ENCODE results near the gene NCK2. TPM values are rescaled to one million over a fixed set of nuclear protein-coding genes. Genes with fewer than 3 reads are reported as not detected.

The NCK2 gene
- total and polyA plus RNA-seq, 7 experiments from 2014 or later: 30.8 to 134 (median 105) TPM

DNA sequence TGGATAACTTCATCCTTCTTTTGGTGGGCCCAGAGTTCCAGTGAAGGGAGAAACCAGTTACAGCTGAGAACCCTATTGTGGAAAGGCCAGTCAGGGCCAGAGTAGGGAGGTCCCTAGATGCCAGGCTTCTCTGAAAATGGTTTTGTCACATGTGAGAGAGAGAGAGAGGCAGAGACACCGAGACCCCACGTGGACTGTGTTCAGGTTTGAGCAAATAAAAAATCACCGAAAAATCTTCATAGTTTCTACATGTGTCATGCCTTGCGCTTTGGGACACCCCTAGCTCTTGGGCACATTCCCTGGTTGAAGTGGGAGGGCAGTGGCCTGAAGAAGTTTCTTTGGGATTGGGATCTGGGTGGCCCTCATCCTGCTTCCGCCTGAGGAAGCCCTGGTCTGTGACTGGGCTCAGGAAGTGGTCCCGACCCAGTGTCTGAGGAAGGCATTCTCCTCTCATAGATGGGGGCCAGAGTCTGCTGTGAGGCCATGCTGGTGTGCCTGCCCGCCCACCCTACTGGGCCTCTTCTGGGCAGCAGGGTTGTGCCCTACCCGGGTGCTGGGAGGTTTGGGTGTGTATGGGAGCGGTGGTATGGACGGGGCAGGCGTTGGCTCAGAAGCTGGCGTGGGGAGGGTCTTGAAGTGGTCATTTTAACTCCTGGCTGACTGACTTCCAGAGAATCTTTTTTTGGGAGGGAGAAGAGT, 16.1 kb downstream of the NCK2 start:
- Histone ChIP-seq H3K27ac (ENCODE audit: low read depth, low read length) (peak overlapping the region; percentile 55), H3K36me3 (ENCODE audit: control insufficient read depth in 2 of 3, insufficient read depth in 3 of 3, low read length in 3 of 3) (no peaks in the 10 kb centered on the region), H3K4me1 (ENCODE audit: control insufficient read depth in 2 of 2, insufficient read depth in 2 of 2, low read length in 2 of 2) (peaks cover 83 to 95% of the 10 kb centered on the region in 2 donors), H3K4me3 (ENCODE audit: low read length) (peak overlapping the region; percentile 5), H3K9me3 (ENCODE audit: control insufficient read depth in 2 of 3, low read length in 3 of 3) (no peaks in the 10 kb centered on the region), H3K27me3 (ENCODE audit: control insufficient read depth in 2 of 2, insufficient read depth in 2 of 2, low read length in 2 of 2) (no peaks in the 10 kb centered on the region)
- CTCF ChIA-PET: no interaction called here
- Mint-ChIP-seq H3K4me1 (peaks cover 70 to 100% (median 89%) of the 10 kb centered on the region in 7 donors), H3K27ac (peak overlapping the region; percentile 69 to 93 (median 92)), H3K36me3 (peaks cover 0 to 24% (median 19%) of the 10 kb centered on the region in 5 donors), H3K9me3 (no peaks in the 10 kb centered on the region), H3K4me3 (peak overlapping the region; percentile 20 to 63 (median 54)), H3K27me3 (no peaks in the 10 kb centered on the region)
- POLR2A ChIA-PET: interaction anchor here (0.7 to 0.8 kb wide), 4 partner anchors 10 to 33 kb away, joined by 3 to 6 read pairs (median 4); no protein-coding TSS in a partner anchor
- intact Hi-C loops (cut with micrococcal nuclease): no loop called here
- ATAC-seq (no peak), DNase-seq (no peak)

DNA sequence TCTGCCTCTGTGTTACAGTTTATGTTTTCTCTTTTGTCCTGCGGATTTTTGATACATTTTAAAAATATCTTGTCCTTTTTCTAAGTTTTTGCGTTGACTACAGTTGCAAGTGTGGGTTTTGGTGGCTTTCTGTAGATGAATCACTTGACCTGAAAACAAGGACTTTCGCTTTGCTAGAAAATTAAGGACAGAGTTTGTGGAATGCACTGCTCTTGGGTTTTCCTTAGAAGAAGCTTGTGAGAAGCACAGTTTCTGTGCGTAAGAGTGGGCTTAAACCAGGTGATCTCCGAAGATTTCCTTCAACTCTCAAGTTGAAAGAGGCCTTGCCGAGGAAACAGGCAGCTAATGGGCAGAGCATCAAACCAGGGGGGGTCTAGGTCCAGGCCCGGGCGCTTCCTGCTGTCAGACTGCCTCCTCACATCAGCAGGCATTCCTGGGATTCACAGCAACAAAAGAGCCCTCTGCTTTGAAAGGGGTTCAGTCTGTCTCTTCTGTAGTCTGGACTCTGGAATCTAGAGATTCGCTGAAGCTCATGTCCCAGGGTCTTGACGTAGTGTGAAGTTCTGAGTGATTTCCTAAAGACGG, 17.3 kb downstream of the NCK2 start:
- H3K4me3 Mint-ChIP-seq: peak overlapping the region; percentile 15 to 63 (median 50)
- H3K27me3 Mint-ChIP-seq: no peaks in the 10 kb centered on the region
- Histone ChIP-seq H3K9me3 (ENCODE audit: control insufficient read depth in 2 of 3, low read length in 3 of 3) (no peaks in the 10 kb centered on the region), H3K36me3 (ENCODE audit: control insufficient read depth in 2 of 3, insufficient read depth in 3 of 3, low read length in 3 of 3) (peaks cover 0 to 7% (median 0%) of the 10 kb centered on the region in 3 experiments), H3K4me1 (ENCODE audit: control insufficient read depth in 2 of 2, insufficient read depth in 2 of 2, low read length in 2 of 2) (peaks cover 84 to 95% of the 10 kb centered on the region in 2 donors), H3K27ac (ENCODE audit: low read depth, low read length) (peak overlapping the region; percentile 58), H3K4me3 (ENCODE audit: low read length) (peak overlapping the region; percentile 31), H3K27me3 (ENCODE audit: control insufficient read depth in 2 of 2, insufficient read depth in 2 of 2, low read length in 2 of 2) (no peaks in the 10 kb centered on the region)
- peaks cover 73 to 100% (median 91%) of the 10 kb centered on the region in 7 donors for H3K4me1 Mint-ChIP-seq
- H3K36me3 Mint-ChIP-seq: peaks cover 3 to 29% (median 25%) of the 10 kb centered on the region in 5 donors
- DNase-seq (no peak), ATAC-seq (no peak)
- CTCF ChIA-PET: no interaction called here
- peak overlapping the region; percentile 55 to 93 (median 92) for H3K27ac Mint-ChIP-seq
- intact Hi-C loops (cut with micrococcal nuclease): no loop called here
- peaks cover 0 to under 1% (median 0%) of the 10 kb centered on the region in 11 donors for H3K9me3 Mint-ChIP-seq
- POLR2A ChIA-PET: interaction anchor here (0.7 to 4.3 kb wide), 4 partner anchors 10 to 17 kb away, joined by 3 to 15 read pairs (median 6); no protein-coding TSS in a partner anchor

DNA sequence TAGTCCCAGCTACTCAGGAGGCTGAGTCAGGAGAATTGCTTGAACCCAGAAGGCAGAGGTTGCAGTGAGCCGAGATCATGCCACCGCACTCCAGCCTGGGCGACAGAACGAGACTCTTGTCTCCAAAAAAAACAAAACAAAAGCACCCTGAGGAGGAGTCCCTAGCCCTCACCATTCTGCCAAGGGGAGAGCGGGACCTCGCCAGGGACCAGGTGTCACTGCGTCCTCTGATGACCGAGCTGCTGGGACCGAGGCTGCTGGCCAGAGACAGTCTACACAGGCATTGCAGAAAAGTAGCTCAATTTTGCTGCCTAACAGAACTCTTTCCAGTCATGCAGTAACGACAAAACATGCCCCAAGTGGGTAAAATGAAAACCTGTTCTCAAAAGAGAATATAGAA, 18.4 kb downstream of the NCK2 start:
- H3K27me3 Mint-ChIP-seq: no peaks in the 10 kb centered on the region
- intact Hi-C loops (cut with micrococcal nuclease): loop anchor here in 1 of 2 donors (1.0 kb wide), 1 partner anchor 9 kb away; no protein-coding TSS in a partner anchor
- H3K4me3 Mint-ChIP-seq: peak overlapping the region in 6 of 10 donors; percentile 23 to 63 (median 50)
- ATAC-seq (no peak), DNase-seq (no peak)
- H3K9me3 ChIP-seq (ENCODE audit: control insufficient read depth in 2 of 3, low read length in 3 of 3): no peaks in the 10 kb centered on the region
- H3K36me3 Mint-ChIP-seq: peaks cover 7 to 39% (median 31%) of the 10 kb centered on the region in 5 donors
- H3K4me3 ChIP-seq (ENCODE audit: low read length): no peak overlapping the region
- no peaks in the 10 kb centered on the region for H3K27me3 ChIP-seq (ENCODE audit: control insufficient read depth in 2 of 2, insufficient read depth in 2 of 2, low read length in 2 of 2)
- H3K9me3 Mint-ChIP-seq: peaks cover 0 to 8% (median 0%) of the 10 kb centered on the region in 11 donors
- ChIA-PET POLR2A (interaction anchor here (1.9 to 7.4 kb wide), 3 partner anchors 11 to 16 kb away, joined by 6 to 31 read pairs (median 15); no protein-coding TSS in a partner anchor), CTCF (no interaction called here)
- peaks cover 76 to 100% (median 91%) of the 10 kb centered on the region in 7 donors for H3K4me1 Mint-ChIP-seq
- peak overlapping the region in 8 of 9 donors; percentile 44 to 93 (median 89) for H3K27ac Mint-ChIP-seq
- peak overlapping the region; percentile 58 for H3K27ac ChIP-seq (ENCODE audit: low read depth, low read length)
- H3K36me3 ChIP-seq (ENCODE audit: control insufficient read depth in 2 of 3, insufficient read depth in 3 of 3, low read length in 3 of 3): peaks cover 0 to 17% (median 0%) of the 10 kb centered on the region in 3 experiments
- peaks cover 84 to 92% of the 10 kb centered on the region in 2 donors for H3K4me1 ChIP-seq (ENCODE audit: control insufficient read depth in 2 of 2, insufficient read depth in 2 of 2, low read length in 2 of 2)

DNA sequence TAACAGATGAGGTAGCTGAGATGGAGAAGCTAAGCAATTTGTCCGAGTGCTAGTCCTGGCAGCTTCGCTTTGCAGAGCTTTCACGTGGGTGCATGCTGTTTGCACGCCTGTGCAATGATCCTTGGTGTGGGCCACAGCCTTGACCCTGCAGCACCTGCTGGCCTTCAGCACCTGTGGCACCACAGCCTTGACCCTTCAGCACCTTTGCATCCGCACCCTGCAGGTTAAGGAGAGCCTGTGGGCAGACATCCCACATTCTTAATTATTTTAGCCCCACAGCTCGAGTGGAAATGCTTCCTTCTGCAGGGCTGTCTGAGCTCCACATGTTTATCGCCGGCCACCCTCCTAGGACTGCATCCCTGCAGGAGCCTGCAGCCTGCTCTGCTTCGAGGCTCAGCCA, 19.3 kb downstream of the NCK2 start:
- peaks cover 74 to 100% (median 94%) of the 10 kb centered on the region in 7 donors for H3K4me1 Mint-ChIP-seq
- POLR2A ChIA-PET: interaction anchor here (0.9 to 7.4 kb wide), 4 partner anchors 11 to 17 kb away, joined by 3 to 31 read pairs (median 10); no protein-coding TSS in a partner anchor
- peak overlapping the region; percentile 58 for H3K27ac ChIP-seq (ENCODE audit: low read depth, low read length)
- no peaks in the 10 kb centered on the region for H3K27me3 ChIP-seq (ENCODE audit: control insufficient read depth in 2 of 2, insufficient read depth in 2 of 2, low read length in 2 of 2)
- peaks cover 84 to 89% of the 10 kb centered on the region in 2 donors for H3K4me1 ChIP-seq (ENCODE audit: control insufficient read depth in 2 of 2, insufficient read depth in 2 of 2, low read length in 2 of 2)
- peak overlapping the region; percentile 14 for H3K4me3 ChIP-seq (ENCODE audit: low read length)
- H3K36me3 ChIP-seq (ENCODE audit: control insufficient read depth in 2 of 3, insufficient read depth in 3 of 3, low read length in 3 of 3): peaks cover 0 to 20% (median 0%) of the 10 kb centered on the region in 3 experiments
- peak overlapping the region; percentile 43 to 94 (median 86) for H3K27ac Mint-ChIP-seq
- H3K36me3 Mint-ChIP-seq: peaks cover 7 to 43% (median 32%) of the 10 kb centered on the region in 5 donors
- peaks cover 0 to 8% (median 0%) of the 10 kb centered on the region in 11 donors for H3K9me3 Mint-ChIP-seq
- no peaks in the 10 kb centered on the region for H3K27me3 Mint-ChIP-seq
- CTCF ChIA-PET: interaction anchor here (1.4 kb wide), 1 partner anchor 14 kb away, joined by 4 read pairs; no protein-coding TSS in a partner anchor
- ATAC-seq (no peak), DNase-seq (no peak)
- H3K4me3 Mint-ChIP-seq: peak overlapping the region; percentile 7 to 71 (median 64)
- intact Hi-C loops (cut with micrococcal nuclease): no loop called here
- H3K9me3 ChIP-seq (ENCODE audit: control insufficient read depth in 2 of 3, low read length in 3 of 3): no peaks in the 10 kb centered on the region

DNA sequence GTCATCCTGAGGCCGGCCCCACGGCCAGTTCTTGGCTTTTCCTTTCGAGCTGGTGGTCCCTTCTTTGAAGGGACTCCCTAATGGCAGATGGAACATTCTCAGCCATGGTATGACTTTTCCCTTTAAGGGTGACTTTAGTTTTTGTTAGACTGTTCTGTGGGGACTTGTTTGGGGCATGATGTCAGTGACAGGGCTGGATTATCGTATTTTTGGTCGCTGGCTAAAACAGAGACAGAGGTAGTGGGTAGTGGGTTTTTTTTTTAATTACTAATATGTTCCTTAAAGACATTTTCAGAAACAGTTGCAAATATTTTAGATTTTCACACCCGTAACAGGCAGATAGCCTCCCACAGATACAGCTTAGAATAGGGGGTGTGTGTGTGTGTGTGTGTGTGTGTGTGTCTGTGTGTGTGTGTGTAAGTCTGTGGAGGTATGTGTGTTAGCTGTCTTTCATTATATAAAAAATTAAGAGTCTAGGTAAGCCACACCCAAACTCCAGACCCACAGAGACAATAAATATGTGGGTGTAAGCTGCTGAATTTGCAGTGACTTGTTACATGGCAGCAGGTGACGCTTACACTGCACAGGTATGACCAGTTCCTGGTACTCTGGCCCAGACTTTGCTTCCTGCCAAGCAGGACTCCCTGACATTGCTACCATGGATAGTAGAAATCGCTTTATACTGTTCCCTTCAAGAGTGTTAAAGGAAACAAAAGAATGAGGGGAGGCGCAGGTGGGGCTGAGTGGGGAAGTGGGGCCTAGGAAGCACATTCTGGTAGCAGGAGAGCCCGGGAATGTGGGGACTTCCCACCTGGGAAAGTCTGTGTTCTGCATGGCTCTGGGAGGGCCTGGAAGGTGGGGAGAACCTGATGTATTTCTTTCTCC, 20.9 kb downstream of the NCK2 start:
- peak overlapping the region in 8 of 10 donors; percentile 33 to 71 (median 60) for H3K4me3 Mint-ChIP-seq
- CTCF ChIA-PET: interaction anchor here (1.0 kb wide), 1 partner anchor 22 kb away, joined by 3 read pairs; no protein-coding TSS in a partner anchor
- intact Hi-C loops (cut with micrococcal nuclease): no loop called here
- Histone ChIP-seq H3K36me3 (ENCODE audit: control insufficient read depth in 2 of 3, insufficient read depth in 3 of 3, low read length in 3 of 3) (peaks cover 0 to 20% (median 0%) of the 10 kb centered on the region in 3 experiments), H3K27ac (ENCODE audit: low read depth, low read length) (peak overlapping the region; percentile 58), H3K4me3 (ENCODE audit: low read length) (no peak overlapping the region), H3K4me1 (ENCODE audit: control insufficient read depth in 2 of 2, insufficient read depth in 2 of 2, low read length in 2 of 2) (peaks cover 87% of the 10 kb centered on the region in 2 donors), H3K9me3 (ENCODE audit: control insufficient read depth in 2 of 3, low read length in 3 of 3) (no peaks in the 10 kb centered on the region), H3K27me3 (ENCODE audit: control insufficient read depth in 2 of 2, insufficient read depth in 2 of 2, low read length in 2 of 2) (no peaks in the 10 kb centered on the region)
- H3K27me3 Mint-ChIP-seq: no peaks in the 10 kb centered on the region
- H3K9me3 Mint-ChIP-seq: peaks cover 0 to 8% (median 0%) of the 10 kb centered on the region in 11 donors
- DNase-seq (peak in 1 of 9 donors; percentile 47), ATAC-seq (peak; percentile 84)
- H3K27ac Mint-ChIP-seq: peak overlapping the region; percentile 84 to 94 (median 92)
- POLR2A ChIA-PET: interaction anchor here (1.0 to 7.4 kb wide), 3 partner anchors 14 to 28 kb away, joined by 3 to 31 read pairs (median 15); no protein-coding TSS in a partner anchor
- H3K4me1 Mint-ChIP-seq: peaks cover 70 to 100% (median 94%) of the 10 kb centered on the region in 7 donors
- peaks cover 7 to 37% (median 27%) of the 10 kb centered on the region in 5 donors for H3K36me3 Mint-ChIP-seq
